GM18870 (cell line): ENCODE data around the gene PMP22.
"Not testable (repeated sequence)": the region's sequence is repeated elsewhere in the genome, so short reads cannot be mapped to it uniquely, and the experiment has no call there.

Experiments
- ATAC-seq: cut with Tn5 transposase; IDR thresholded peaks from one replicate; pipeline ENCODE4 v1.9.1; 2021; ENCODE audit warnings: moderate library complexity; ENCODE audit not compliant: unreplicated experiment

Gene PMP22

GRCh38 chr17:15257258-15257788 lies 7.8 kb downstream of the PMP22 start:
- ATAC-seq, result no peak

GRCh38 chr17:15256689-15257088 lies 8.4 kb downstream of the PMP22 start:
- no peak for ATAC-seq

GRCh38 chr17:15255713-15256454 lies 9.2 kb downstream of the PMP22 start:
- ATAC-seq, result no peak

- ATAC-seq, result no peak
Measured at GRCh38 chr17:15250135-15250860, 14.8 kb downstream of the PMP22 start.

GRCh38 chr17:15249487-15249886 lies 15.6 kb downstream of the PMP22 start:
- no peak for ATAC-seq

GRCh38 chr17:15247891-15248529 lies 17.1 kb downstream of the PMP22 start:
- no peak for ATAC-seq

- no peak for ATAC-seq
Measured at GRCh38 chr17:15245054-15245453, 20.1 kb downstream of the PMP22 start.

- no peak for ATAC-seq
Measured at GRCh38 chr17:15240644-15241043, 24.5 kb downstream of the PMP22 start.

- no peak for ATAC-seq
Measured at GRCh38 chr17:15239491-15239890, 25.6 kb downstream of the PMP22 start.

- no peak for ATAC-seq
Measured at GRCh38 chr17:15238676-15239422, 26.3 kb downstream of the PMP22 start.

- no peak for ATAC-seq
Measured at GRCh38 chr17:15238057-15238456, 27.1 kb downstream of the PMP22 start.

- ATAC-seq, result no peak
Measured at GRCh38 chr17:15237106-15237425, 28.1 kb downstream of the PMP22 start.

GRCh38 chr17:15236281-15237105 lies 28.6 kb downstream of the PMP22 start:
- no peak for ATAC-seq

- ATAC-seq, result no peak
Measured at GRCh38 chr17:15233971-15234370, 31.2 kb downstream of the PMP22 start.

GRCh38 chr17:15233022-15233805 lies 31.9 kb downstream of the PMP22 start:
- no peak for ATAC-seq

- ATAC-seq, result no peak
Measured at GRCh38 chr17:15232517-15232915, 32.6 kb downstream of the PMP22 start.

GRCh38 chr17:15231851-15232516 lies 33.1 kb downstream of the PMP22 start:
- no peak for ATAC-seq

GRCh38 chr17:15230866-15231265 lies 34.3 kb downstream of the PMP22 start:
- no peak for ATAC-seq

- ATAC-seq, result not testable (repeated sequence)
Measured at GRCh38 chr17:15221827-15222226, 43.3 kb downstream of the PMP22 start.
